Omental fat pad (tissue), 4 donors: ENCODE measurements around the gene ACRBP. TPM values are rescaled to one million over a fixed set of nuclear protein-coding genes. Genes with fewer than 3 reads are reported as not detected.

Source experiments
- ATAC-seq: fragments of 150-250 bp; one replicate; pipeline ENCODE4 v1.9.1; 2016; ENCODE audit warnings: mild to moderate bottlenecking, moderate library complexity; ENCODE audit not compliant: low FRiP score
- DNase-seq: peaks from one replicate; pipeline ENCODE4 v3.0.0-alpha.2; 2019; ENCODE audit warnings: low spot score
- total RNA-seq, 4 donors: library from RNA; depleted of rRNA; stranded (reverse); fragments of >200 nt; gene quantifications; one replicate each; pipeline ENCODE4 v1.1.0, GENCODE V29; 2016
- TF ChIP-seq, protein P1 (sequence below), 3 donors: fragments of 450-650 bp; IDR thresholded peaks; one replicate each; pipeline ENCODE4 v1.5.1; 2016 to 2017; ENCODE audit warnings: antibody characterized with exemption in 3 of 3, mild to moderate bottlenecking in 3 of 3, moderate library complexity in 2 of 3

ACRBP gene
- total RNA-seq, 4 donors from 2014 or later, result 1.9 to 3.8 (median 3.2) TPM

DNA sequence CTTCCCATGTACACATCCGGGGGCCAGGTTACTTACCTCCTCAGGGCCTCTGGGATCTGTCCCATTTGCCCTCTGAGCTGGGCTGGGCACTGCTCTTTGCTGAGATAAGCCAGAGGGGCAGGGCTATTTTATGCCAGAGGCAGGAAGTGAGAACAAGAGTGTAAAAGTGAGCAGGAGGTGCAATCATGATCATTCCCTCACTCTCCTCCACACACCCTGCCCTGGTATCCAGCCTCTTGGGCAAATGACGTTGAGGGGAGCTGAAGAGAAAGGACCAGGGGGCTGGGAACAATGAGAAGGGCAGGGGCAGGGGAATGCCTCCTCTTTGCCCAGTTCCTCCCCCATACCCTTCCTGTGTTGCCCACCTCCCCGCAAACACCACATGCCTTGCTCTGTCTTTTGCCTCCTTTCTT is 15.7 kb downstream of the ACRBP start:
- ATAC-seq (no peak), DNase-seq (no peak)
- TF ChIP-seq, protein P1, sequence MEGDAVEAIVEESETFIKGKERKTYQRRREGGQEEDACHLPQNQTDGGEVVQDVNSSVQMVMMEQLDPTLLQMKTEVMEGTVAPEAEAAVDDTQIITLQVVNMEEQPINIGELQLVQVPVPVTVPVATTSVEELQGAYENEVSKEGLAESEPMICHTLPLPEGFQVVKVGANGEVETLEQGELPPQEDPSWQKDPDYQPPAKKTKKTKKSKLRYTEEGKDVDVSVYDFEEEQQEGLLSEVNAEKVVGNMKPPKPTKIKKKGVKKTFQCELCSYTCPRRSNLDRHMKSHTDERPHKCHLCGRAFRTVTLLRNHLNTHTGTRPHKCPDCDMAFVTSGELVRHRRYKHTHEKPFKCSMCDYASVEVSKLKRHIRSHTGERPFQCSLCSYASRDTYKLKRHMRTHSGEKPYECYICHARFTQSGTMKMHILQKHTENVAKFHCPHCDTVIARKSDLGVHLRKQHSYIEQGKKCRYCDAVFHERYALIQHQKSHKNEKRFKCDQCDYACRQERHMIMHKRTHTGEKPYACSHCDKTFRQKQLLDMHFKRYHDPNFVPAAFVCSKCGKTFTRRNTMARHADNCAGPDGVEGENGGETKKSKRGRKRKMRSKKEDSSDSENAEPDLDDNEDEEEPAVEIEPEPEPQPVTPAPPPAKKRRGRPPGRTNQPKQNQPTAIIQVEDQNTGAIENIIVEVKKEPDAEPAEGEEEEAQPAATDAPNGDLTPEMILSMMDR (IDR thresholded peaks at IDR 0.05), result no peak

DNA sequence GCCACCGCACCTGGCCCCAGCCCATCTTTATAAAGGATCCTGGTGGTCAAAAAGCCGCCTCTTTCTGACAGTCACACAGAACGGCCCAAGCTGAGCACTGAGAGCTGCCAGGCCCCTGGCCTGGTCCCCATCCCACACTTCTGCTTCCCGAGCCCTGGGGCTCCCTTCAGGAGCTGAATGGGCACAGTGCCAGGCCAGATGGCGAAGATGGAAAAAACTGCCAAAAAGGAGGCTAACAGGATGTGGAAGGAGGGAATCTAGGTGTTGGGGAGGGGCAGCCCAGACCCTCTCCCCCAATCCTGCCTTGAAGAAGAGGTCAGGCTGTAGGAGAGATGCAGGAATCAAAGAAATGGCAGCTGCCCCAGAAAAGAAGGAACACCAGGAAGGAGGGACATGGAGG is 16.5 kb downstream of the ACRBP start:
- DNase-seq (no peak), ATAC-seq (no peak)
- TF ChIP-seq, protein P1 (IDR thresholded peaks at IDR 0.05), result no peak

DNA sequence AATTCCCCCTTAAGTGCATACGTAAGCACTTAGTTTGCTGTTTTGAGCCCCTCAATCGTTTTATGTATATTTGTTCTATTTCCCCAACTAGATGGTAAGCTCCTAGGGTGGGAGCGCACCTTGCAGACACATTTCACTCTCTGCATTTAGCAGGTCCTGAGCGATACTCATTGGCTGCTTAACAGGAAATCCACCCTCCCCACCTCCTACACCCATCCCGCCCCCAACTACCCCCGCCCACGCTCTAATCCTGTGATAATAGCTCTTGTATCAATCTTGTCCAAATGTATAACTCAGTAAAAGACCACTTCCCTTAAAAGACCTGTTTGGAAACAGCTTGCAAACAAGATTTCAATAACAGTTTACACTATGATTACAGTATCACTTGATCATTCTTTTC is 19.6 kb downstream of the ACRBP start:
- ATAC-seq (no peak), DNase-seq (no peak)
- TF ChIP-seq, protein P1 (IDR thresholded peaks at IDR 0.05), result no peak

DNA sequence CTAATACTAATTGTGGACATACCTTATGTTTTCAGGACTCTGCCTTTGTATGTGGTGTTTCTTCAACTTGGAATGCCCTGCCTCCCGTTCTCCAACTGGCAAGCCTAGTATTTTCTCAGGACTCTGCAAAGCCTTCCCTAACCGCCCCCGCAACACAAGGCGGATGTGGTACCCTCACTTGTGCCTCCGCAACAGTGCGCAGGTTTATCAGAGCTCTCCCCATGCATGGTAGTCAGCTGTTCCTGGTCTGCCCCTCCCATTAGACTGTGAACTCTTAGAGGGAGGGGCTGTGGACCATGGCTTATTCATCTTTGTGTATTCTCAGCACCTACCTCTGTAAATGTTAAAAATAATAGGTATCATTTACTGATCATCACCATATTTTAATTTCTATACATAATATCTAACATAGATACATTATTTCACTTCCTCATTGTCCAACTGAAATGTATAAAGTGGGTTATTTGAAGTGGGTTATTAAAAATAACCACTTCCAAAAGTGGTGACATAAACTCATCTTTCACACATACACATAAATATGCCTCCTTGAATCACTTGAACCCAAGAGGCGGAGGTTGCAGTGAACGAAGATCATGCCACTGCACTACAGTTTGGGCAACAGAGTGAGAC is 20.5 kb downstream of the ACRBP start:
- no peak for DNase-seq

DNA sequence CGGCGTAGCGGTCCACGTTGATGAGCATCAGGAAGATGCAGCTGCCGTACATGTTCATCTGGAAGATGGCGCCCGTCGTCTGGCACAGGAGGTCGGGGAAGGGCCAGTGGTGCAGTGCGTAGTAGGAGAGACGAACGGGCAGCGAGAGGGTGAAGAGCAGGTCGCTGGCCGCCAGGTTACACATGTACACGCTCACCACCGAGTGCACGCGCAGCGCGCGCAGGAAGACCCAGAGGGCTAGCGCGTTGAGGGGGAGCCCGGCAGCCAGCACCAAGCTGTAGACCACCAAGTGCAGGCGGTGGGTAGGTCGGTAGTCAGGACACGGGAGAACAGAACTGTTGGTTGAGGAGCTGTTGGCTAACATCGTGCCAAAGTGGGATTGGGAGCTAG is 26.4 kb downstream of the ACRBP start:
- ATAC-seq, result no peak
- DNase-seq, result no peak
- TF ChIP-seq, protein P1 (IDR thresholded peaks at IDR 0.05), result no peak

More for the DNA sequence above, 20.5 kb downstream of the ACRBP start:
- peak; percentile 74 for ATAC-seq
- TF ChIP-seq, protein P1 (IDR thresholded peaks at IDR 0.05), result no peak

DNA sequence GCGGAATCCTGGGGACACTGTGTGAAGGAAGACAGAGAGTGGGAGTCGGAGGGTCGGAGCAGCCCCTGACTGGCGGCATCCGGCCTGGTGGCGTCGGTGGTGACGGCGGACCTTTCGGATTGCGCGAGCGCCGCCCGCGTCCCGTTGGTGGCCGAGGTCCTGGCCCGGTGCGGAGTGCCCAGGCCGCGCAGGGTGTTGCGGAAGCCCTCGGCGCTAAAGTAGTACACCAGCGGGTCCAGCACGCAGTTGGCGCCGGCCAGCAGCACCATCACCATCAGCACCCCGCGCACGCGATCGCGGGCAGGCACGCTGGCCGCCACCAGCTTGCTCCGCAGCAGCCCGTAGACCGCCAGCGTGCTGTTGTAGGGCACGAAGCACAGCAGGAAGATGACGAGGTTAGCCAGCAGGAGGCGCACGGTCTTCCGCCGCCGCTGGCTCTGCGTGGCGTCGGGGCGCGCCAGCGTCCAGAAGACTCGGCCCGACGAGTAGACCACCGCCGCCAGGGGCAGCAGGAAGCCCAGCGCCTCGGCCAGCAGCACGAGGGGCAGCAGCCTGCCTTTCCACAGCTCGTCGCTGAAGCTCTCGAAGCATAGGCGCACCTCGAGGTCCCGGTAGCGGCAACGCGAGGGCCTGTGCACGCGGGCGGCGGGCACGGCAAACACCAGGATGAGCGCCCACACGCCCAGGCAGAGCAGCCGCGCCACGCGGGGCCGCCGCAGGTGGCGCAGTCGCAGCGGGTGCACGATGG is 26.9 kb downstream of the ACRBP start:
- DNase-seq (no peak), ATAC-seq (no peak)
- TF ChIP-seq, protein P1 (IDR thresholded peaks at IDR 0.05), result peak in 1 of 3 donors; percentile 32
